Adrenal gland (tissue), 5 donors: ENCODE measurements around the gene ERBB4.

Experiments used
- POLR2A ChIP-seq, 2 donors: fragments of 450-650 bp; IDR thresholded peaks; one replicate each; pipeline ENCODE4 v1.6.1; 2017; ENCODE audit warnings: antibody characterized with exemption in 2 of 2, mild to moderate bottlenecking in 2 of 2, moderate library complexity in 1 of 2
- TF ChIP-seq, protein P1 (sequence below), 6 experiments: fragments of 450-650 bp in 4 of 6; fragments of 200-600 bp in 2 of 6; sonication (generic) in 1 of 6; IDR thresholded peaks; 1 replicate in 5 of 6; 2 replicates in 1 of 6; pipeline versions ENCODE4 v1.5.1 to v1.8.0; 2016 to 2021; ENCODE audit warnings: antibody characterized with exemption in 6 of 6, mild to moderate bottlenecking in 2 of 6, moderate library complexity in 1 of 6
- donor health status: DM: no; HTN: no; CAD: no.

DNA sequence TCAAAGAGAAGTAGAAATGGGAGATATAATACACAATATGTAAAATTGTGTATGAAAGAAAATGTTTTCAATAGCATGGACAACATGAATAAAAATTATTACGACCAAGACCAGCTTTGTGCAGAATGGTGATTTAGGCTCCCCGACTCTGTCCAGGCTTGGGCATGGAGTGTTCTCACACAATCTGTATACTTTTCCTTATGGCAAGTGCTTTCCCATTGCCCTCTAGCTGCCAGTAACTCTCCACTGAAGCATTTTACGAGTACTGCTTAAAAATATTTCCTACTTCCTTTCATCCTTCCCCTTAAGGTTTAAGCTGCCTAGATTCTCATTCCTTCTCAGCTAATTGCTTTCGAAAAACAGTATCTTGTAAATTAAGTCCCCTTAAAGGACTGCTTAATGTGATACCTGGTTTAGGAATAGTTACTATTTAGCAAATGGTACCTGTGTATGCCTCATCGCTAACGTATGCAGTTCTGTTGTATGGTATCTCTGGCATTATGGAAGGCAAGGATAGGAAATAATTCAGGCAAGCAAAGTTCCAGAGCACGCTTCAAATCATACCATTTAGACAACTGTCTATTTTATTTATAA, 714.6 kb downstream of the ERBB4 start:
- TF ChIP-seq, protein P1, sequence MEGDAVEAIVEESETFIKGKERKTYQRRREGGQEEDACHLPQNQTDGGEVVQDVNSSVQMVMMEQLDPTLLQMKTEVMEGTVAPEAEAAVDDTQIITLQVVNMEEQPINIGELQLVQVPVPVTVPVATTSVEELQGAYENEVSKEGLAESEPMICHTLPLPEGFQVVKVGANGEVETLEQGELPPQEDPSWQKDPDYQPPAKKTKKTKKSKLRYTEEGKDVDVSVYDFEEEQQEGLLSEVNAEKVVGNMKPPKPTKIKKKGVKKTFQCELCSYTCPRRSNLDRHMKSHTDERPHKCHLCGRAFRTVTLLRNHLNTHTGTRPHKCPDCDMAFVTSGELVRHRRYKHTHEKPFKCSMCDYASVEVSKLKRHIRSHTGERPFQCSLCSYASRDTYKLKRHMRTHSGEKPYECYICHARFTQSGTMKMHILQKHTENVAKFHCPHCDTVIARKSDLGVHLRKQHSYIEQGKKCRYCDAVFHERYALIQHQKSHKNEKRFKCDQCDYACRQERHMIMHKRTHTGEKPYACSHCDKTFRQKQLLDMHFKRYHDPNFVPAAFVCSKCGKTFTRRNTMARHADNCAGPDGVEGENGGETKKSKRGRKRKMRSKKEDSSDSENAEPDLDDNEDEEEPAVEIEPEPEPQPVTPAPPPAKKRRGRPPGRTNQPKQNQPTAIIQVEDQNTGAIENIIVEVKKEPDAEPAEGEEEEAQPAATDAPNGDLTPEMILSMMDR (IDR thresholded peaks at IDR 0.05), result no peak
- no peak for TF ChIP-seq POLR2A (IDR thresholded peaks at IDR 0.05)
